Activated B cell treated with CpG ODN at 0.5 μM for 24 hours (primary cell): Measurements from ENCODE around the gene KCTD6. TPM values are rescaled to one million over a fixed set of nuclear protein-coding genes. Genes with fewer than 3 reads are reported as not detected.
"Not testable (repeated sequence)": the region's sequence is repeated elsewhere in the genome, so short reads cannot be mapped to it uniquely, and the experiment has no call there.

Experiments used
- ATAC-seq: fragments of 200-7000 bp; cut with Tn5 transposase; one replicate; pipeline ENCODE4 v1.10.0; 2021; ENCODE audit warnings: low read depth, mild to moderate bottlenecking, moderate library complexity
- CTCF ChIA-PET: fragments of 350-600 bp; sonication (Branson Sonifier 250); formaldehyde crosslinking; loops from one replicate; lab custom pipeline; 2021; ENCODE audit warnings: antibody characterized with exemption; lab: Charles Lee
- POLR2A ChIA-PET: fragments of 350-600 bp; sonication (Branson Sonifier 250); formaldehyde crosslinking; loops from one replicate; lab custom pipeline; 2021; ENCODE audit warnings: antibody characterized with exemption; lab: Charles Lee
- DNase-seq: peaks from one replicate; pipeline ENCODE4 v3.0.0; 2022
- H3K27ac Mint-ChIP-seq: one replicate; pipeline ENCODE4 v1.8.0; 2020; ENCODE audit warnings: mixed read lengths
- H3K27me3 Mint-ChIP-seq: one replicate; pipeline ENCODE4 v1.8.0; 2021; ENCODE audit warnings: mixed read lengths
- H3K36me3 Mint-ChIP-seq: one replicate; pipeline ENCODE4 v1.8.0; 2021; ENCODE audit warnings: low read depth, mixed read lengths
- H3K4me1 Mint-ChIP-seq: one replicate; pipeline ENCODE4 v1.8.0; 2021; ENCODE audit warnings: mixed read lengths
- H3K4me3 Mint-ChIP-seq: one replicate; pipeline ENCODE4 v1.8.0; 2020; ENCODE audit warnings: mild to moderate bottlenecking, mixed read lengths
- H3K9me3 Mint-ChIP-seq: one replicate; pipeline ENCODE4 v1.8.0; 2020; ENCODE audit warnings: mixed read lengths
- intact Hi-C: fragments of 100-400 bp; cut with micrococcal nuclease; formaldehyde crosslinking; loops from one replicate; pipeline ENCODE4 v1.15.1; 2024
- total RNA-seq: library from RNA; stranded (reverse); gene quantifications from 2 replicates; pipeline ENCODE4 v1.2.3, GENCODE V29; 2022
- TF ChIP-seq, protein P1 (sequence below): fragments of 200-600 bp; IDR thresholded peaks from one replicate; pipeline ENCODE4 v1.8.0; 2022; ENCODE audit warnings: antibody characterized with exemption, mild to moderate bottlenecking

KCTD6 gene
- total RNA-seq, 1 donor from 2014 or later: 10.0 TPM

DNA sequence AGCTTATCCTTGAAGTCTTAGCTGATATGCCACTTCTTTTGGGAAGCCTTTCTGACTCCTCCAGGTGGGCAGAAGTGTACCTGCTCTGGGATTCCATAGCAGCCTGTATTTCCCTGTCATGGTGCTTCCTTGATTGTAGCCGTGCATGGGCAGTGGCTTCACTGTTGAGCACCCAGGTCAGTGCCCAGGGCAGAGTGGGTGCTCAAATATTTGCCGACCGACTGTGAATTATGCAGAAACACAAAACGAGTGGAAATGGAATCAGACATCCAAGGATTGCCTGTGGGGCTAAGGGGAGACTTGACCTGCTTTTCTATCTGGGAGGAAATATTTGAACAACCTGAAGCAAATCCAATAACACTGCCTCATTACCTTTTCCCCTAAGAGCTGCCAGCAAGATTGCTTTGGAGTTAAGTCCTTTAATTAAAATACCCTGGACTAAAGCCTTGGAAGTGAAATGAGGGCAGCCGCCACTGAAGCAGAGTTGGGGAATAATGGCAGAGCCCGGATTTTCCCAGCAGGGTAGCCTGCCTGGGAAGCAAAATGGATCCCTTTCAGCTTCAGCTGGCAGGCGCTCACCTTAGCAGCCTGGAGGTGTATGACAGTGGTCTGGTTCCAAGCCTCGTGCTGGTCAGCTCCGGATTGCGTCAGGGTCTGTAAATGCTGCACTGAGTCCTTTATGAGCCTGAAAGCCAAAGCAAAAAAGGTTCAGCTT lies 30.2 kb downstream of the KCTD6 start:
- no peaks in the 10 kb centered on the region for H3K4me1 Mint-ChIP-seq
- ChIA-PET POLR2A (no interaction called here), CTCF (no interaction called here)
- intact Hi-C loops: no loop called here
- no peaks in the 10 kb centered on the region for H3K27me3 Mint-ChIP-seq
- no peaks in the 10 kb centered on the region for H3K9me3 Mint-ChIP-seq
- H3K4me3 Mint-ChIP-seq: no peak overlapping the region
- H3K27ac Mint-ChIP-seq: no peak overlapping the region
- H3K36me3 Mint-ChIP-seq: no peaks in the 10 kb centered on the region
- no peak for ATAC-seq
- TF ChIP-seq, protein P1, sequence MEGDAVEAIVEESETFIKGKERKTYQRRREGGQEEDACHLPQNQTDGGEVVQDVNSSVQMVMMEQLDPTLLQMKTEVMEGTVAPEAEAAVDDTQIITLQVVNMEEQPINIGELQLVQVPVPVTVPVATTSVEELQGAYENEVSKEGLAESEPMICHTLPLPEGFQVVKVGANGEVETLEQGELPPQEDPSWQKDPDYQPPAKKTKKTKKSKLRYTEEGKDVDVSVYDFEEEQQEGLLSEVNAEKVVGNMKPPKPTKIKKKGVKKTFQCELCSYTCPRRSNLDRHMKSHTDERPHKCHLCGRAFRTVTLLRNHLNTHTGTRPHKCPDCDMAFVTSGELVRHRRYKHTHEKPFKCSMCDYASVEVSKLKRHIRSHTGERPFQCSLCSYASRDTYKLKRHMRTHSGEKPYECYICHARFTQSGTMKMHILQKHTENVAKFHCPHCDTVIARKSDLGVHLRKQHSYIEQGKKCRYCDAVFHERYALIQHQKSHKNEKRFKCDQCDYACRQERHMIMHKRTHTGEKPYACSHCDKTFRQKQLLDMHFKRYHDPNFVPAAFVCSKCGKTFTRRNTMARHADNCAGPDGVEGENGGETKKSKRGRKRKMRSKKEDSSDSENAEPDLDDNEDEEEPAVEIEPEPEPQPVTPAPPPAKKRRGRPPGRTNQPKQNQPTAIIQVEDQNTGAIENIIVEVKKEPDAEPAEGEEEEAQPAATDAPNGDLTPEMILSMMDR: no peak
- DNase-seq: no peak

DNA sequence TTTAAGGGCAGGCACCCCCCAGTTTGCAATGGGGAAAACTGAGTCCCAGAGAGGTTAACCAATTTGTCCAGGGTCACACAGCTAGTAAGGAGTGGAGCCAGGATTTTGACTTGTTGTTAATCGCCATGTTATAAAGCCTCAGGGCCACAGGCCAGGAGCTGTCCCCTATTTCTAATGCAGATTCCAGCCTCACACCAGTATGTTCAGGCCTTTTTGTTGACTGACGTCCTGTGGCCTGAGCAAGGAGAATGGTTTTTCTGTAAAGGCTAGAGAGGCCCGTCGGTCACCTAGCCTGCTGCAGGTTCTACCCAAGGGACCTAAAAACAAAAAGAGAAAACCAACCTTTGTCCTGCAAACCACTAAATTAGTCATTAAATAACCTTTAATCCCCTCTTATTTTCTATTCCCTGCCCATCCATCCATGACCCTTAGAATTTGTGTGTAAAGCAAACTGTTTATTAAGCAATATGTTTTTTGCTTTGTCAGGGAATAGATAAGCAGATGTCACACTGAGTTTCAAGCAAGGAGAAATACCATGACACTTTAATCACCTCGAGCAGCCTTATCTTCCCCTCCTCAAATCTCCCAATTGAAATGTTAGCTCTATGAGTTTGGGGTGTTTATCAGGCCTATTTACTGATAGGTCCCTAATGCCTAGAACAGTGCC lies 31.0 kb downstream of the KCTD6 start:
- Mint-ChIP-seq H3K27ac (no peak overlapping the region), H3K36me3 (no peaks in the 10 kb centered on the region), H3K9me3 (no peaks in the 10 kb centered on the region), H3K4me1 (no peaks in the 10 kb centered on the region), H3K27me3 (no peaks in the 10 kb centered on the region), H3K4me3 (no peak overlapping the region)
- ChIA-PET POLR2A (no interaction called here), CTCF (no interaction called here)
- TF ChIP-seq, protein P1: no peak
- DNase-seq: no peak
- no peak for ATAC-seq
- intact Hi-C loops: no loop called here

DNA sequence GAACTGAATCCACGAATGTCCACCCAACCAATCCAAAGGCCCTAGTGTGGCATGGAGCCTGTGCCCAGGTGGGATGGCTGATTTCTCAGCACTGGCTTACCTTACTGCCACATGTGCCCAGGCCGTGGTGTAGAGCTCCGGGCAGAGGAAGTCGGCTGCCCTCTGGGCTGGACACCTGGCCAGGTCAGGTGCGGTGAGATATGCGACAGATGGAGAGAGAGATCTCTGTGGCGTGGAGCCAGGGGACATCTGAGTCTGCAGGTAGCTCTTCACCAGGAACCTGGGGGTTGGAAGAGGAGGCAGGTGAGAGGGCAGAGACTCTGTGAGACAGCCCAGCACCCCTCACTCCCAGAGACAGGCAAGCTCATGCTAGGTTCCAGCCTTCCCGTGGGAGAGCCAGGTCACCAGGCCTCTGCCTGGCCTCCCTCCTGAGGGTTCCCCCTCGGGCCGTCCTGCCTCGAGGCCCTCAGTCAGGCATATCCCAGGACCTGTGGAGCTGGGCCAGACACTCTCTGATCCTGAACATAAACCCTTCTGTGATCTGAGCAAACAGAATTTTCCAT lies 32.5 kb downstream of the KCTD6 start:
- no peak overlapping the region for H3K27ac Mint-ChIP-seq
- CTCF ChIA-PET: no interaction called here
- DNase-seq: no peak

DNA sequence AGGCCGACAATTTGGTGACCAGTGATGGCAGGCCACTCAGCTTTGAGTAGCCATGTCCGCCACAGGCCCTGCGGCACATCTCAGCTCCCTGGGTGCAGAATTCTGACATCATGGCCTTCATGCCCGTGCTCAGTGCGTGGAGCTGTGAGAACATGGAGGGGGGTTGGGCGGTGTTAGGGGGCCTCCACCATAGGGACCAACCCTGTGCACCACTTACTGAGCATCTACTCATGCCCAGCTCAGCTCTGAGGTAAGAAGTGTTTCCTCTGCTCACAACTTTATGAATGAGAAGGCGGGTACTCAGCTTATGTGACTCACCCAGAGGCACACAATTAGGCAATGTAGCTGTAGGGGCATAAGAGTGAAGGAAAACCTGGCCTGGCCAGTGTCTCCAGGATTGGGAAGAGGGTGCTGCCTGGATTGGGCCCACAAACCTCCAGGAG lies 34.6 kb downstream of the KCTD6 start:
- H3K4me1 Mint-ChIP-seq: no peaks in the 10 kb centered on the region
- TF ChIP-seq, protein P1: no peak
- H3K9me3 Mint-ChIP-seq: no peaks in the 10 kb centered on the region
- POLR2A ChIA-PET: interaction anchor here (0.6 kb wide), 1 partner anchor 331 kb away, joined by 3 read pairs; no protein-coding TSS in a partner anchor
- H3K4me3 Mint-ChIP-seq: no peak overlapping the region
- H3K27me3 Mint-ChIP-seq: no peaks in the 10 kb centered on the region
- intact Hi-C loops: no loop called here
- no peak for DNase-seq
- CTCF ChIA-PET: interaction anchor here (0.9 to 1.3 kb wide), 2 partner anchors 111 to 220 kb away, joined by 3 to 4 read pairs; partner anchors contain the start of genes HTD2 and RPP14
- H3K27ac Mint-ChIP-seq: no peak overlapping the region
- no peak for ATAC-seq
- no peaks in the 10 kb centered on the region for H3K36me3 Mint-ChIP-seq

More for the DNA sequence above, 32.5 kb downstream of the KCTD6 start:
- H3K4me1 Mint-ChIP-seq: no peaks in the 10 kb centered on the region
- no peaks in the 10 kb centered on the region for H3K27me3 Mint-ChIP-seq
- ATAC-seq: no peak
- H3K9me3 Mint-ChIP-seq: no peaks in the 10 kb centered on the region
- POLR2A ChIA-PET: no interaction called here
- no peaks in the 10 kb centered on the region for H3K36me3 Mint-ChIP-seq
- intact Hi-C loops: no loop called here
- TF ChIP-seq, protein P1: no peak
- no peak overlapping the region for H3K4me3 Mint-ChIP-seq

DNA sequence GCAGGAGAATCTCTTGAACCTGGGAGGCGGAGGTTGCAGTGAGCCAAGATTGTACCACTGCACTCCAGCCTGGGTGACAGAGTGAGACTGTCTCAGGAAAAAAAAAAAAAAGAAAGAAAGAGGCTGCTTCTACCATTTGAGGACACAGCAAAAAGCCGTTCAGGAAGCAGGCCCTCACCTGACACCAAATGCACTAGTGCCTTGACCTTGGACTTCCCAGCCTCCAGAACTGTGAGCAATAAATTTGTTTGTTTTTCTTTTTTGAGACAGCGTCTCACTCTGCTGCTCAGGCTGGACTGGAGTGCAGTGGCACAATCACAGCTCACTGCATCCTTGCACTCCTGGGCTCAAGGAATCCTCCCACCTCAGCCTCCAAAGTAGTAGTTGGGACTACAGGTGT lies 35.5 kb downstream of the KCTD6 start:
- H3K27ac Mint-ChIP-seq, H3K36me3 Mint-ChIP-seq, DNase-seq, H3K9me3 Mint-ChIP-seq, H3K4me1 Mint-ChIP-seq, H3K27me3 Mint-ChIP-seq, ATAC-seq, H3K4me3 Mint-ChIP-seq, intact Hi-C loops: not testable (repeated sequence)
- CTCF ChIA-PET: interaction anchor here (1.0 kb wide), 1 partner anchor 11 kb away, joined by 4 read pairs; no protein-coding TSS in a partner anchor
- POLR2A ChIA-PET: interaction anchor here (0.6 kb wide), 1 partner anchor 332 kb away, joined by 3 read pairs; no protein-coding TSS in a partner anchor
